IMR-90 (cell line): ENCODE results near the gene SLIT3. TPM values are rescaled to one million over a fixed set of nuclear protein-coding genes. Genes with fewer than 3 reads are reported as not detected.

Experiments used
- ATAC-seq: fragments of 200-7000 bp; cut with Tn5 transposase; 2 replicates; pipeline ENCODE4 v1.9.1; 2020; ENCODE audit warnings: low read depth, mild to moderate bottlenecking, moderate library complexity
- BruUV-seq: library from RNA; stranded (reverse); fragments of 400-500 nt; replicated peaks from 2 replicates; lab custom pipeline; 2021; lab: Mats Ljungman, UMichigan
- CTCF ChIA-PET: fragments of 300-600 bp; formaldehyde crosslinking; extraction: SDS; loops from one replicate; lab custom pipeline; 2021; ENCODE audit warnings: antibody characterized with exemption; lab: Yijun Ruan, JAX
- POLR2A ChIA-PET: fragments of 300-600 bp; sonication (Branson Sonifier 250); formaldehyde crosslinking; loops from one replicate; lab custom pipeline; 2022; ENCODE audit warnings: antibody characterized with exemption; ENCODE audit not compliant: unreplicated experiment; lab: Charles Lee
- DNase-seq: peaks from one replicate; pipeline ENCODE4 v3.0.0; 2013
- H2AFZ ChIP-seq: replicated peaks from 2 replicates; pipeline ENCODE3; 2013; ENCODE audit warnings: low read length, mild to moderate bottlenecking; ENCODE audit not compliant: poor library complexity
- H2AK5ac ChIP-seq: 2 replicates; pipeline ENCODE4 v1.6.1; 2013; ENCODE audit warnings: low read depth, low read length, inconsistent platforms
- H2AK9ac ChIP-seq: replicated peaks from 2 replicates; pipeline ENCODE3; 2013; ENCODE audit warnings: mild to moderate bottlenecking, low read depth, low read length, moderate library complexity; ENCODE audit not compliant: poor library complexity
- H2BK120ac ChIP-seq: 2 replicates; pipeline ENCODE4 v1.6.1; 2013; ENCODE audit warnings: low read depth, low read length, inconsistent platforms
- H2BK15ac ChIP-seq: 3 replicates; pipeline ENCODE4 v1.6.1; 2013; ENCODE audit warnings: low read depth, low read length, inconsistent platforms
- H2BK20ac ChIP-seq: 2 replicates; pipeline ENCODE4 v1.6.1; 2013; ENCODE audit warnings: low read depth, mild to moderate bottlenecking, inconsistent platforms, low read length, moderate library complexity
- H2BK5ac ChIP-seq: 2 replicates; pipeline ENCODE4 v1.6.1; 2013; ENCODE audit warnings: mild to moderate bottlenecking, low read depth, low read length, inconsistent platforms; ENCODE audit not compliant: poor library complexity, severe bottlenecking
- H3K14ac ChIP-seq: replicated peaks from 2 replicates; pipeline ENCODE4 v1.6.1; 2013; ENCODE audit warnings: low read depth, low read length, inconsistent platforms
- H3K18ac ChIP-seq: 2 replicates; pipeline ENCODE4 v1.6.1; 2013; ENCODE audit warnings: low read depth, low read length, control low read depth
- H3K23ac ChIP-seq: 2 replicates; pipeline ENCODE4 v1.6.1; 2013; ENCODE audit warnings: low read depth, low read length, inconsistent platforms
- H3K27ac ChIP-seq: 2 replicates; pipeline ENCODE4 v1.5.1; 2013; ENCODE audit warnings: mild to moderate bottlenecking, control low read depth, low read length; ENCODE audit not compliant: insufficient read depth
- H3K27me3 ChIP-seq: 2 replicates; pipeline ENCODE4 v1.6.1; 2013; ENCODE audit warnings: low read length; ENCODE audit not compliant: control insufficient read depth, insufficient read depth
- H3K36me3 ChIP-seq: 2 replicates; pipeline ENCODE4 v1.6.1; 2013; ENCODE audit warnings: low read length, mixed read lengths; ENCODE audit not compliant: control insufficient read depth, insufficient read depth
- H3K4ac ChIP-seq: 2 replicates; pipeline ENCODE4 v1.6.1; 2013; ENCODE audit warnings: low read depth, low read length, inconsistent platforms
- H3K4me1 ChIP-seq: 2 replicates; pipeline ENCODE4 v1.6.1; 2013; ENCODE audit warnings: low read length, mixed read lengths; ENCODE audit not compliant: control insufficient read depth, insufficient read depth
- H3K4me2 ChIP-seq: 2 replicates; pipeline ENCODE4 v1.6.1; 2013; ENCODE audit warnings: low read depth, mild to moderate bottlenecking, control low read depth, low read length, moderate library complexity
- H3K4me3 ChIP-seq: 2 replicates; pipeline ENCODE4 v1.5.1; 2013; ENCODE audit warnings: low read depth, mild to moderate bottlenecking, control low read depth, low read length, moderate library complexity; ENCODE audit not compliant: insufficient read depth
- H3K56ac ChIP-seq: 2 replicates; pipeline ENCODE4 v1.6.1; 2013; ENCODE audit warnings: low read length, inconsistent platforms; ENCODE audit not compliant: insufficient read depth; ENCODE audit errors: extremely low read depth
- H3K79me1 ChIP-seq, 2 experiments: 2 replicates each; pipeline ENCODE4 v1.6.1; 2013; ENCODE audit warnings: low read length in 2 of 2, inconsistent platforms in 1 of 2, low read depth in 1 of 2
- H3K9ac ChIP-seq: 2 replicates; pipeline ENCODE4 v1.6.1; 2013; ENCODE audit warnings: low read depth, low read length, control low read depth
- H3K9me1 ChIP-seq: 2 replicates; pipeline ENCODE4 v1.6.1; 2013; ENCODE audit warnings: low read length, inconsistent platforms; ENCODE audit not compliant: insufficient read depth
- H3K9me3 ChIP-seq: 2 replicates; pipeline ENCODE4 v1.6.1; 2013; ENCODE audit warnings: low read length; ENCODE audit not compliant: control insufficient read depth, insufficient read depth
- H4K20me1 ChIP-seq: 2 replicates; pipeline ENCODE4 v1.6.1; 2013; ENCODE audit warnings: low read length, inconsistent platforms; ENCODE audit not compliant: insufficient read depth
- H4K5ac ChIP-seq: 2 replicates; pipeline ENCODE4 v1.6.1; 2013; ENCODE audit warnings: mild to moderate bottlenecking, low read depth, low read length, control low read depth
- H4K8ac ChIP-seq, 2 experiments: 2 replicates each; pipeline ENCODE4 v1.6.1; 2013; ENCODE audit warnings: low read depth in 2 of 2, low read length in 2 of 2, control low read depth in 1 of 2, inconsistent platforms in 1 of 2
- H4K91ac ChIP-seq: 2 replicates; pipeline ENCODE4 v1.6.1; 2013; ENCODE audit warnings: low read depth, low read length, inconsistent platforms; ENCODE audit not compliant: insufficient read depth
- BHLHE40 ChIP-seq: fragments of 150-350 bp; IDR thresholded peaks from 2 replicates; pipeline ENCODE4 v1.6.1; 2016; ENCODE audit warnings: mild to moderate bottlenecking, low read depth, low read length
- CEBPB ChIP-seq: IDR thresholded peaks from 2 replicates; pipeline ENCODE4 v1.6.1; 2012; ENCODE audit warnings: low read depth, low read length, improper control_type of control experiment
- CHD1 ChIP-seq: IDR thresholded peaks from 2 replicates; pipeline ENCODE4 v1.6.1; 2012; ENCODE audit warnings: low read depth, low read length, improper control_type of control experiment
- ELK1 ChIP-seq: fragments of 150-350 bp; IDR thresholded peaks from 2 replicates; pipeline ENCODE4 v1.6.1; 2016; ENCODE audit warnings: low read depth, mild to moderate bottlenecking, low read length, moderate library complexity, borderline replicate concordance
- FOS ChIP-seq: fragments of 150-350 bp; IDR thresholded peaks from 2 replicates; pipeline ENCODE4 v1.6.1; 2016; ENCODE audit warnings: low read depth, low read length
- MAFK ChIP-seq: IDR thresholded peaks from 2 replicates; pipeline ENCODE4 v1.6.1; 2012; ENCODE audit warnings: low read depth, low read length, improper control_type of control experiment
- MAZ ChIP-seq: IDR thresholded peaks from 2 replicates; pipeline ENCODE4 v1.6.1; 2012; ENCODE audit warnings: low read depth, mild to moderate bottlenecking, low read length, improper control_type of control experiment, moderate library complexity, borderline replicate concordance
- MXI1 ChIP-seq: IDR thresholded peaks from 2 replicates; pipeline ENCODE4 v1.6.1; 2012; ENCODE audit warnings: low read depth, mild to moderate bottlenecking, low read length, moderate library complexity, borderline replicate concordance
- NFE2L2 ChIP-seq: fragments of 150-350 bp; IDR thresholded peaks from 2 replicates; pipeline ENCODE4 v1.6.1; 2016; ENCODE audit warnings: low read depth, mild to moderate bottlenecking, low read length
- POLR2A ChIP-seq: IDR thresholded peaks from 2 replicates; pipeline ENCODE4 v1.6.1; 2012; ENCODE audit warnings: mild to moderate bottlenecking, low read depth, low read length
- RAD21 ChIP-seq: IDR thresholded peaks from 2 replicates; pipeline ENCODE4 v1.6.1; 2012; ENCODE audit warnings: low read length, improper control_type of control experiment
- RCOR1 ChIP-seq: IDR thresholded peaks from 2 replicates; pipeline ENCODE4 v1.6.1; 2012; ENCODE audit warnings: mild to moderate bottlenecking, low read length, improper control_type of control experiment; ENCODE audit not compliant: insufficient replicate concordance
- RFX5 ChIP-seq: IDR thresholded peaks from 2 replicates; pipeline ENCODE4 v1.8.0; 2012; ENCODE audit warnings: low read depth, mild to moderate bottlenecking, low read length, moderate library complexity
- SMC3 ChIP-seq: fragments of 150-350 bp; IDR thresholded peaks from 2 replicates; pipeline ENCODE4 v1.6.1; 2016; ENCODE audit warnings: low read depth, mild to moderate bottlenecking, antibody characterized with exemption, low read length, moderate library complexity
- USF2 ChIP-seq: fragments of 150-350 bp; IDR thresholded peaks from 2 replicates; pipeline ENCODE4 v1.6.1; 2017; ENCODE audit warnings: mild to moderate bottlenecking, antibody characterized with exemption, low read length, low read depth
- WGBS, 2 experiments: methylation state at CpG; one replicate each; pipeline versions ENCODE4 v1.1.5 to v1.1.7; 2013; ENCODE audit warnings: missing lambda C conversion rate in 2 of 2; ENCODE audit not compliant: insufficient read length in 1 of 2; ENCODE audit errors: extremely low coverage in 2 of 2; 5-methylcytosine and 5-hydroxymethylcytosine counted together
- dilution Hi-C: fragments of 300-500 bp; cut with HindIII; formaldehyde crosslinking; loops from one replicate; pipeline ENCODE4 v1.14.3; 2018; ENCODE audit warnings: low sequenced_read_pairs; ENCODE audit not compliant: unreplicated experiment
- in situ Hi-C: fragments of 300-500 bp; cut with MboI; formaldehyde crosslinking; loops from 3 replicates; pipeline ENCODE4 v1.14.3; 2019; ENCODE audit warnings: low sequenced_read_pairs, inconsistent platforms, mixed read lengths
- intact Hi-C: fragments of 100-400 bp; cut with micrococcal nuclease; formaldehyde crosslinking; loops from 2 replicates; pipeline ENCODE4 v1.10.0; 2022
- polyA plus RNA-seq, 3 experiments: library from polyadenylated mRNA; depleted of rRNA; stranded (reverse); fragments of >200 nt; gene quantifications; 2 replicates each; pipeline ENCODE4 v1.2.3, GENCODE V29; 2012; ENCODE audit warnings: low replicate concordance in 1 of 3
- total RNA-seq: library from RNA; depleted of rRNA; stranded (reverse); fragments of >200 nt; gene quantifications from 2 replicates; pipeline ENCODE4 v1.2.3, GENCODE V29; 2012
- TF ChIP-seq, protein P1 (sequence below): conservative IDR thresholded peaks from 2 replicates; pipeline ENCODE4 v1.5.1; 2012; ENCODE audit warnings: mild to moderate bottlenecking, low read depth, low read length, improper control_type of control experiment

SLIT3 gene
- total and polyA plus RNA-seq, 2 of the 4 experiments (the other 2 are of a cell fraction): 0.18 to 0.50 TPM

DNA sequence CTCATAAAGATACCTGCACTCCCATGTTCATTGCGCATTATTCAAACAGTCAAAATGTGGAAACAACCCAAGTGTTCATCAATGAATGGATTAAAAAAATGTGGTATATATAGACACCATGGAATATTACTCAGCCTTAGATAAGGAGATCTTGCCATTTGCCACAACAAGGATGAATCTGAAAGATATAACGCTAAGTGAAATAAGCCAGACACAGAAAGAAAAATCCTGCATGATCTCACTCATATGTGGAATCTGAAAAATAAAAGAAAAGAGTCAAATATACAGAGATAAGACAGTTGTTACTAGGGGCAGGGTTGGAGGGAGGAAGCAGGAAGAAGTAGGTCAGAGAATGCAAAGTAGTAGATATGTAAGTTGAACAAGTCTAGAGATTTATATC lies 17.6 kb upstream of the SLIT3 start:
- Histone ChIP-seq H3K23ac (no peak overlapping the region), H3K18ac (no peak overlapping the region), H3K9me1 (no peaks in the 10 kb centered on the region), H3K4me2 (no peak overlapping the region), H3K4ac (no peak overlapping the region), H3K4me3 (no peak overlapping the region), H2BK5ac (no peak overlapping the region), H2BK20ac (no peak overlapping the region), H3K36me3 (no peaks in the 10 kb centered on the region), H4K91ac (no peak overlapping the region), H4K20me1 (no peaks in the 10 kb centered on the region), H3K9me3 (no peaks in the 10 kb centered on the region), H3K14ac (no peak overlapping the region), H3K27me3 (no peaks in the 10 kb centered on the region), H3K4me1 (no peaks in the 10 kb centered on the region), H3K9ac (no peak overlapping the region), H4K5ac (no peak overlapping the region), H2AFZ (no peak overlapping the region), H2AK5ac (no peak overlapping the region), H3K56ac (no peak overlapping the region), H4K8ac (no peak overlapping the region), H2BK120ac (no peak overlapping the region), H2BK15ac (no peak overlapping the region), H3K79me1 (no peaks in the 10 kb centered on the region), H2AK9ac (no peak overlapping the region), H3K27ac (no peak overlapping the region)
- intact Hi-C loops: loop anchor here (10.0 kb wide), 1 partner anchor 256 kb away; no protein-coding TSS in a partner anchor
- TF ChIP-seq USF2: no peak
- no peak for TF ChIP-seq POLR2A
- no peak for TF ChIP-seq MAFK
- TF ChIP-seq FOS: no peak
- TF ChIP-seq ELK1: no peak
- TF ChIP-seq RCOR1: no peak
- TF ChIP-seq SMC3: no peak
- TF ChIP-seq RFX5: no peak
- no peak for TF ChIP-seq RAD21
- no peak for TF ChIP-seq NFE2L2
- no peak for TF ChIP-seq MAZ
- TF ChIP-seq CEBPB: no peak
- TF ChIP-seq, protein P1, sequence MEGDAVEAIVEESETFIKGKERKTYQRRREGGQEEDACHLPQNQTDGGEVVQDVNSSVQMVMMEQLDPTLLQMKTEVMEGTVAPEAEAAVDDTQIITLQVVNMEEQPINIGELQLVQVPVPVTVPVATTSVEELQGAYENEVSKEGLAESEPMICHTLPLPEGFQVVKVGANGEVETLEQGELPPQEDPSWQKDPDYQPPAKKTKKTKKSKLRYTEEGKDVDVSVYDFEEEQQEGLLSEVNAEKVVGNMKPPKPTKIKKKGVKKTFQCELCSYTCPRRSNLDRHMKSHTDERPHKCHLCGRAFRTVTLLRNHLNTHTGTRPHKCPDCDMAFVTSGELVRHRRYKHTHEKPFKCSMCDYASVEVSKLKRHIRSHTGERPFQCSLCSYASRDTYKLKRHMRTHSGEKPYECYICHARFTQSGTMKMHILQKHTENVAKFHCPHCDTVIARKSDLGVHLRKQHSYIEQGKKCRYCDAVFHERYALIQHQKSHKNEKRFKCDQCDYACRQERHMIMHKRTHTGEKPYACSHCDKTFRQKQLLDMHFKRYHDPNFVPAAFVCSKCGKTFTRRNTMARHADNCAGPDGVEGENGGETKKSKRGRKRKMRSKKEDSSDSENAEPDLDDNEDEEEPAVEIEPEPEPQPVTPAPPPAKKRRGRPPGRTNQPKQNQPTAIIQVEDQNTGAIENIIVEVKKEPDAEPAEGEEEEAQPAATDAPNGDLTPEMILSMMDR: no peak
- no peak for TF ChIP-seq BHLHE40
- TF ChIP-seq CHD1: no peak
- TF ChIP-seq MXI1: no peak
- dilution Hi-C loops: no loop called here
- WGBS, 2 experiments: no CpG with 5 or more reads among the region's 2 CpGs
- ATAC-seq (no peak), DNase-seq (no peak)
- in situ Hi-C loops: no loop called here
- no TSS peak for BruUV-seq
- CTCF ChIA-PET: interaction anchor here (0.6 kb wide), 1 partner anchor 35 kb away, joined by 3 read pairs; no protein-coding TSS in a partner anchor
- POLR2A ChIA-PET: no interaction called here
